Measurements from ENCODE around the gene RNF215. TPM values are rescaled to one million over a fixed set of nuclear protein-coding genes. Genes with fewer than 3 reads are reported as not detected.
A peak's percentile ranks its signal among the peaks of the same experiment; 100 is the strongest.

Gene RNF215
- total RNA-seq, 1 experiment from 2014 or later, result 18.4 TPM

DNA sequence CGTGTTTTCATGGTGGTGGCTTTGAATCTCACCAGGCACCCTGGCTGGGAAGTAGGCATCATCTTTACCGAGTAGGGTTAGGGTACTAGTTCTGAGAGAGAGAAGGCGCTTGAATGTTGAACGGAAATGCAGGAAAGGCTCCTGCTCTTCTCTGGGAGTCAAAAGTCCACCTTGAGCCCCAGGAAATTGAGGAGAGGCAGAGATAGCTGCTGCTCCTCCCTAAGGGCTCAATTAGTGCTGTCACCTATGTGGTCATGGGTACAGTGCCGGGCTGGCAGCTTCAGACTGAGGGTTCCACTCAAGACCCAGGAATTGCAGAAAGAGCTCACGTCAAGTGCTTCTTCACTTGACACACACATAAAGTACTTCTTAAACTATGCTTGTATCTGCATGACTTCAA, 28.7 kb downstream of the RNF215 start:
- no peaks in the 10 kb centered on the region for H3K27me3 Mint-ChIP-seq (ENCODE audit: insufficient read depth, unreplicated experiment)
- H3K4me3 Mint-ChIP-seq (ENCODE audit: unreplicated experiment), result no peak overlapping the region
- intact Hi-C loops (cut with micrococcal nuclease), result no loop called here
- TF ChIP-seq CTCF (IDR thresholded peaks at IDR 0.05; ENCODE audit: unreplicated experiment), result no peak
- DNase-seq (ENCODE audit: unreplicated experiment), result no peak
- POLR2A ChIA-PET, result interaction anchor here (0.6 to 1.2 kb wide), 3 partner anchors 15 to 64 kb away, joined by 3 to 4 read pairs (median 4); partner anchors contain the start of gene SEC14L2
- H3K9me3 Mint-ChIP-seq (ENCODE audit: unreplicated experiment), result no peaks in the 10 kb centered on the region
- BruUV-seq (replicated peaks), result no TSS peak
- CTCF ChIA-PET, result interaction anchor here (0.7 to 1.3 kb wide), 6 partner anchors 19 to 250 kb away, joined by 3 to 4 read pairs (median 3); partner anchors contain the start of gene RNF215
- H3K36me3 Mint-ChIP-seq (ENCODE audit: insufficient read depth, unreplicated experiment), result peaks cover 13% of the 10 kb centered on the region
- no peak overlapping the region for H3K27ac Mint-ChIP-seq (ENCODE audit: low read depth, unreplicated experiment)
- peaks cover 26% of the 10 kb centered on the region for H3K4me1 Mint-ChIP-seq (ENCODE audit: insufficient read depth, unreplicated experiment)

DNA sequence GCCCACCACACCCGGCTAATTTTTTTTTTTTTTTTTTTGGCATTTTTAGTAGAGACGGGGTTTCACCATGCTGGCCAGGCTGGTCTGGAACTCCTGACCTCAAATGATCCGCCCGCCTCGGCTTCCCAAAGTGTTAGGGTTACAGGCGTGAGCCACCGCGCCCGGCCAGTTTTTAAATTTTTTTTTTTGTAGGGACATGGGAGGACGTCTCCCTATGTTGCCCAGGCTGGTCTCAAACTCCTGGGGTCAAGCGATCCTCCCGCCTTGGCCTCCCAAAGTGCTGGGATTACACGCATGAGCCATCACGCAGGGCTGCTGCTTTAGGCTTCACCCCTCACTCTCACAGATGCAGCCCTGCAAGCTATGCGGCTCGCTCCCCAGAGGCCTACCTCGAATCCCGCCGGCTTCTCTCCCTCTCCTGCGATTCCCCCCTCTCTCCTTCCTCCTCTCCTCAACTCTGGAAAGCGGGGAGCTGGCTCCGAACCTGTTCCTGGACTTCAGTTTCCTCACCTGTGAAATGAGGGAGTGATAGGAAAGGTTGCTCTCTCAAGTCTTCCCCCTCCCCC, 29.5 kb downstream of the RNF215 start:
- no peak for TF ChIP-seq CTCF (IDR thresholded peaks at IDR 0.05; ENCODE audit: unreplicated experiment)
- Mint-ChIP-seq H3K27me3 (ENCODE audit: insufficient read depth, unreplicated experiment) (no peaks in the 10 kb centered on the region), H3K9me3 (ENCODE audit: unreplicated experiment) (no peaks in the 10 kb centered on the region), H3K4me3 (ENCODE audit: unreplicated experiment) (peak overlapping the region; percentile 94), H3K27ac (ENCODE audit: low read depth, unreplicated experiment) (peak overlapping the region; percentile 19), H3K36me3 (ENCODE audit: insufficient read depth, unreplicated experiment) (peaks cover 18% of the 10 kb centered on the region), H3K4me1 (ENCODE audit: insufficient read depth, unreplicated experiment) (peaks cover 28% of the 10 kb centered on the region)
- ChIA-PET CTCF (interaction anchor here (0.7 to 1.3 kb wide), 3 partner anchors 30 to 249 kb away, joined by 3 to 4 read pairs (median 3); partner anchors contain the start of gene RNF215), POLR2A (interaction anchor here (0.6 to 2.5 kb wide), 7 partner anchors 26 to 80 kb away, joined by 3 to 37 read pairs (median 8); partner anchors contain the start of genes CASTOR1, MTFP1 and TBC1D10A)
- intact Hi-C loops (cut with micrococcal nuclease), result loop anchor here (2.0 kb wide), 1 partner anchor 69 kb away; the partner anchor contains the start of gene CASTOR1
- no TSS peak for BruUV-seq (replicated peaks)
- no peak for DNase-seq (ENCODE audit: unreplicated experiment)

DNA sequence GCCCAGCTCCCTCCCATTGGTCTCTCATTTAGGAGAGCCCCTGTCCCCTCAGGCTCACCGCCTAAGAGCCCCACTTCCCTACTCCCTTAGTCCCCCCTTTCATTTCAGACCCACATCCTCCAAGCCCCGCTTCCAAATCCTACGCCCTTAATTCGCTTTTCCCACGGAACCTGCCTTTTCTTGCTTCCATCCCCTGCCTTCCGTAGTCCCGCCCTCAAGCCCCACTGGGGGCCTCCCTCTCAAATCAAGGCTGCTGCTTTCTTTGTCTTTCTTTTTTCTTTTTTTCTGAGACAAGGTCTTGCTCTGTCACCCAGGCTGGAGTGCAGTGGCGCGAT, 30.0 kb downstream of the RNF215 start:
- no peak for TF ChIP-seq CTCF (IDR thresholded peaks at IDR 0.05; ENCODE audit: unreplicated experiment)
- peaks cover 24% of the 10 kb centered on the region for H3K36me3 Mint-ChIP-seq (ENCODE audit: insufficient read depth, unreplicated experiment)
- no peak for DNase-seq (ENCODE audit: unreplicated experiment)
- intact Hi-C loops (cut with micrococcal nuclease), result loop anchor here (2.0 kb wide), 1 partner anchor 68 kb away; the partner anchor contains the start of gene CASTOR1
- peak overlapping the region; percentile 89 for H3K27ac Mint-ChIP-seq (ENCODE audit: low read depth, unreplicated experiment)
- peaks cover 28% of the 10 kb centered on the region for H3K4me1 Mint-ChIP-seq (ENCODE audit: insufficient read depth, unreplicated experiment)
- peak overlapping the region; percentile 94 for H3K4me3 Mint-ChIP-seq (ENCODE audit: unreplicated experiment)
- no peaks in the 10 kb centered on the region for H3K27me3 Mint-ChIP-seq (ENCODE audit: insufficient read depth, unreplicated experiment)
- H3K9me3 Mint-ChIP-seq (ENCODE audit: unreplicated experiment), result no peaks in the 10 kb centered on the region
- CTCF ChIA-PET, result interaction anchor here (1.5 kb wide), 1 partner anchor 44 kb away, joined by 3 read pairs; no protein-coding TSS in a partner anchor
- POLR2A ChIA-PET, result interaction anchor here (0.6 to 2.5 kb wide), 18 partner anchors 9 to 474 kb away, joined by 3 to 37 read pairs (median 6); partner anchors contain the start of genes CASTOR1, MTFP1, MTMR3 and RNF215
- TSS peak; percentile 41 for BruUV-seq (replicated peaks)

DNA sequence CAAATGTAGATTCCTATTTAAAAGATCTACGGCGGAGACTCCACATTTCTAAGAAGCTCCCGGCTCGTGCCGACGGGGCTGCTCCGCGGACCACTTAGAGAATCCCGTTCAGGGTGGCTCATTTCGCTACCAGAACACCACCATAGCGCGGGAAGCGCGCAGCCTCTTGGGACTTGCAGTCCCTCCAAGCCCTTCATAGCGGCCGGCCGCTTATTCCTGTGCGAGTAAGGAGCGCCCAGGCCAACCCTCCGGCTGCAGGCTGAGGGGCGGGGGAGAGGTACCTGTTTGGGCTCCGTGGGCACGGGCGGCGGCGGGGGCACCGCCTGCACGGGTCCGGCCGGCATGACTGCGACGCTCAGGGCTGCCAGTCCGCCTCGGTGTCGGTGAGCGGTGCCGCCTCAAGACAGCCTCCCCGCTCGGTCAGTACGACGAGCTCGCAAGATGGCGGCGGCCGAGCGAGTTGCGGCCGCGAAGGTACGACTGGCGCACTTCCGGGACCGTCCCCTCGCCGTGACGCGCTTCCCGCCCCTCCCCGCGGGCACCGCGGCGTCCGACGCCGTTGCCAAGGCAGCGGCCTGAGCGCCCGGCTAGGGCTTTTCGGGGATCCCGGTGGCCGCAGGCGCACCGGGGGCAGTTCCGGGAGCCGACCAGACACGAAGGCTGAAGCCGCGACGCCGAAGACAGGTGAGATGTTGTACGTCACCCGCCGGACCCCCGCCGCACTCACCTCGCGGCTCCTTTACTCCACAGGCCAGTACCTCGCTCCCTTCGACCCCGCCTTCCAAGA, 30.6 kb downstream of the RNF215 start, which contains the start of the genes CCDC157 and SF3A1:
Gene CCDC157 (plus strand): TSS at position 559 of the 787 bp plus-strand sequence. CDS start 8,994 bp downstream, outside the sequence.
Gene SF3A1 (minus strand): TSS at position 446 of the 787 bp plus-strand sequence. CDS start 102 bp downstream, at position 344.
- peak; percentile 86 for DNase-seq (ENCODE audit: unreplicated experiment)
- H3K4me3 Mint-ChIP-seq (ENCODE audit: unreplicated experiment), result peak within 1 kb of the TSS; percentile 94
- BruUV-seq (replicated peaks), result no TSS peak
- H3K27ac Mint-ChIP-seq (ENCODE audit: low read depth, unreplicated experiment), result peak within 1 kb of the TSS; percentile 89
- intact Hi-C loops (cut with micrococcal nuclease), result loop anchor here (2.0 kb wide), 1 partner anchor 68 kb away; the partner anchor contains the start of gene CASTOR1
- H3K36me3 Mint-ChIP-seq (ENCODE audit: insufficient read depth, unreplicated experiment), result peaks cover 29% of the 10 kb centered on the region
- no peaks in the 10 kb centered on the region for H3K27me3 Mint-ChIP-seq (ENCODE audit: insufficient read depth, unreplicated experiment)
- POLR2A ChIA-PET, result interaction anchor here (0.6 to 2.5 kb wide), 21 partner anchors 10 to 474 kb away, joined by 3 to 37 read pairs (median 5); partner anchors contain the start of genes CASTOR1, MTFP1, MTMR3 and PES1
- no peak for TF ChIP-seq CTCF (IDR thresholded peaks at IDR 0.05; ENCODE audit: unreplicated experiment)
- CTCF ChIA-PET, result interaction anchor here (1.5 kb wide), 3 partner anchors 13 to 68 kb away, joined by 3 to 5 read pairs (median 3); no protein-coding TSS in a partner anchor
- peaks cover 28% of the 10 kb centered on the region for H3K4me1 Mint-ChIP-seq (ENCODE audit: insufficient read depth, unreplicated experiment)
- H3K9me3 Mint-ChIP-seq (ENCODE audit: unreplicated experiment), result no peaks in the 10 kb centered on the region
